Cardiac muscle cell (in vitro differentiated cells and primary cell): ENCODE results near the gene ZNF827. TPM values are rescaled to one million over a fixed set of nuclear protein-coding genes. Genes with fewer than 3 reads are reported as not detected.

Experiments used
- DNase-seq, 2 donors: peaks; one replicate each; pipeline versions ENCODE4 v3.0.0 to v3.0.0-alpha.2; 2010 to 2017; ENCODE audit warnings: low read depth in 1 of 2, low spot score in 1 of 2
- H3K27ac ChIP-seq: fragments of 200-600 bp; sonication (generic); 2 replicates; pipeline ENCODE4 v1.5.1; 2016
- H3K27me3 ChIP-seq: fragments of 200-600 bp; sonication (generic); 2 replicates; pipeline ENCODE4 v1.6.0; 2016; ENCODE audit warnings: control low read depth
- H3K36me3 ChIP-seq: fragments of 200-600 bp; sonication (generic); 2 replicates; pipeline ENCODE4 v1.5.1; 2016; ENCODE audit warnings: control low read depth
- H3K4me1 ChIP-seq: fragments of 200-600 bp; sonication (generic); 2 replicates; pipeline ENCODE4 v1.8.1; 2017; ENCODE audit warnings: low read depth, mild to moderate bottlenecking, mixed run types
- H3K4me3 ChIP-seq: fragments of 200-600 bp; sonication (generic); 2 replicates; pipeline ENCODE4 v1.5.1; 2016; ENCODE audit warnings: mild to moderate bottlenecking
- H3K9me3 ChIP-seq: fragments of 200-600 bp; sonication (generic); 2 replicates; pipeline ENCODE4 v1.5.1; 2017; ENCODE audit warnings: low read depth, mild to moderate bottlenecking, control low read depth
- polyA plus RNA-seq: library from polyadenylated mRNA; unstranded; fragments of >200 nt; fragmentation: Nextera tagmentation; extraction: Ambion mirVana; gene quantifications from 2 replicates; pipeline ENCODE4 v1.2.1, GENCODE V29; 2016
- total RNA-seq: library from RNA; depleted of rRNA; stranded (reverse); fragments of >200 nt; gene quantifications from 2 replicates; pipeline ENCODE4 v1.2.3, GENCODE V29; 2016
- TF ChIP-seq, protein P1 (sequence below): IDR thresholded peaks from 2 replicates; pipeline ENCODE4 v1.5.1; 2012; ENCODE audit warnings: low read depth, mild to moderate bottlenecking, low read length

ZNF827 gene
- total and polyA plus RNA-seq, 2 experiments from 2014 or later = 13.2 to 37.3 TPM

GRCh38 chr4:145960012-145960411, 21.4 kb upstream of the ZNF827 start:
- TF ChIP-seq, protein P1, sequence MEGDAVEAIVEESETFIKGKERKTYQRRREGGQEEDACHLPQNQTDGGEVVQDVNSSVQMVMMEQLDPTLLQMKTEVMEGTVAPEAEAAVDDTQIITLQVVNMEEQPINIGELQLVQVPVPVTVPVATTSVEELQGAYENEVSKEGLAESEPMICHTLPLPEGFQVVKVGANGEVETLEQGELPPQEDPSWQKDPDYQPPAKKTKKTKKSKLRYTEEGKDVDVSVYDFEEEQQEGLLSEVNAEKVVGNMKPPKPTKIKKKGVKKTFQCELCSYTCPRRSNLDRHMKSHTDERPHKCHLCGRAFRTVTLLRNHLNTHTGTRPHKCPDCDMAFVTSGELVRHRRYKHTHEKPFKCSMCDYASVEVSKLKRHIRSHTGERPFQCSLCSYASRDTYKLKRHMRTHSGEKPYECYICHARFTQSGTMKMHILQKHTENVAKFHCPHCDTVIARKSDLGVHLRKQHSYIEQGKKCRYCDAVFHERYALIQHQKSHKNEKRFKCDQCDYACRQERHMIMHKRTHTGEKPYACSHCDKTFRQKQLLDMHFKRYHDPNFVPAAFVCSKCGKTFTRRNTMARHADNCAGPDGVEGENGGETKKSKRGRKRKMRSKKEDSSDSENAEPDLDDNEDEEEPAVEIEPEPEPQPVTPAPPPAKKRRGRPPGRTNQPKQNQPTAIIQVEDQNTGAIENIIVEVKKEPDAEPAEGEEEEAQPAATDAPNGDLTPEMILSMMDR = no peak
- no peak overlapping the region for H3K27ac ChIP-seq
- no peaks in the 10 kb centered on the region for H3K4me1 ChIP-seq
- H3K36me3 ChIP-seq = no peaks in the 10 kb centered on the region
- DNase-seq = no peak
- no peaks in the 10 kb centered on the region for H3K27me3 ChIP-seq
- no peak overlapping the region for H3K4me3 ChIP-seq
- no peaks in the 10 kb centered on the region for H3K9me3 ChIP-seq

DNA sequence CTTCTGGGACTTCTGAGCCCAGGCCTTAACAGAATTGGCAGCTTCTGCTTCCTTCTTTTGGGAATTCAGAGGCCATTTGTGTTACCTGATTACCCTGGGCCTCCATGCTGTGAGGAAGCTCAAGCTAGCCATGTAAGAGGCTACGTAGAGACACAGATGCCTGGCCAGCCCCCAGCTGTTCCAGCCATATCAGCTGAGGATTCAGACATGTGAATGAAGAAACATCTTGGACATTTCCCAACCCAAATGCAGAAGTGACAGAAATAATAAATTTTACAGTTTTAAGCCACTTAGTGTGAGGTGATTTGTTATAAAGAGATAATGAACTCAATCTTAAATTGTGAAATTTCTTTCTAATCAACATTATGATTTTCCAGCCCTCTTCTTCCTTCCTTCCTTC, 18.7 kb upstream of the ZNF827 start:
- DNase-seq = peak in 1 of 2 donors; percentile 56
- TF ChIP-seq, protein P1 = no peak
- H3K27me3 ChIP-seq = no peaks in the 10 kb centered on the region
- H3K36me3 ChIP-seq = no peaks in the 10 kb centered on the region
- no peaks in the 10 kb centered on the region for H3K9me3 ChIP-seq
- no peaks in the 10 kb centered on the region for H3K4me1 ChIP-seq
- no peak overlapping the region for H3K27ac ChIP-seq
- H3K4me3 ChIP-seq = no peak overlapping the region

DNA sequence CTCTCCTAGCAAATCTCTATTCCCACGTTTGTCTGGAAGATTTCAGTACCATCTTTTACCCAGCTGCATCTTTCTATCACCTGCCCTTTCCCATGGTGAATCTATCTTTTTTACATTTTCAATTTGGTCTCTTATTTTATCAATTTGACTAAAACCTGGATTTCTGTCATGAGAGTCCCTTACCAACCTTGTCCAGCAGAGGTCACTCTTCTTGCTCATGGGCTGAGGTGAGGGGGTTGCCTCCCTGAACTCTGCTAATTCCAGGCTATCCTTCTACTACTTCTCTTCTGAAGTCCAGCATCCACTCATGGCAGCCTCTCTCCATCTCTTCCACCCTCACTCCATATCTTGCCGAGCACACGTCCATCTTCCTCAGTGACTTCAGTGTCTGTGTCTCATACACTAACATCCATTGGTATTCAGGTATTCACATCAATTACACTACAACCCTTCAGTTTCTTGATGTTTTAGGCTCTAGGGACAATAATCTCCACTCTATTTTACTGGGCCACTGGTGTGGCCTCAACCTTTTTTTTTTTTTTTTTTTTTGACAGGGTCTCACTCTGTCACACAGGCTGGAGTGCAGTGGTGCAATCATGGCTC, 17.8 kb upstream of the ZNF827 start:
- H3K9me3 ChIP-seq = no peaks in the 10 kb centered on the region
- H3K36me3 ChIP-seq = no peaks in the 10 kb centered on the region
- H3K4me3 ChIP-seq = no peak overlapping the region
- no peaks in the 10 kb centered on the region for H3K27me3 ChIP-seq
- TF ChIP-seq, protein P1 = peak; percentile 75
- DNase-seq = peak; percentile 59 to 60
- no peaks in the 10 kb centered on the region for H3K4me1 ChIP-seq
- H3K27ac ChIP-seq = no peak overlapping the region

GRCh38 chr4:145954924-145955339, 16.3 kb upstream of the ZNF827 start:
- Histone ChIP-seq H3K27me3 (no peaks in the 10 kb centered on the region), H3K4me3 (no peak overlapping the region), H3K9me3 (no peaks in the 10 kb centered on the region), H3K4me1 (no peaks in the 10 kb centered on the region), H3K36me3 (no peaks in the 10 kb centered on the region), H3K27ac (no peak overlapping the region)
- DNase-seq = peak in 1 of 2 donors; percentile 88
- TF ChIP-seq, protein P1 = no peak

- H3K27me3 ChIP-seq = no peaks in the 10 kb centered on the region
- no peaks in the 10 kb centered on the region for H3K9me3 ChIP-seq
- H3K36me3 ChIP-seq = no peaks in the 10 kb centered on the region
- H3K4me3 ChIP-seq = no peak overlapping the region
- no peak overlapping the region for H3K27ac ChIP-seq
- no peak for DNase-seq
- H3K4me1 ChIP-seq = no peaks in the 10 kb centered on the region
- TF ChIP-seq, protein P1 = no peak
These were observed 13.3 kb upstream of the ZNF827 start for GRCh38 chr4:145951931-145952330.
